Measurements from ENCODE around the gene OR1D5. TPM values are rescaled to one million over a fixed set of nuclear protein-coding genes. Genes with fewer than 3 reads are reported as not detected.

OR1D5 gene
- total RNA-seq, result not detected in 2 replicates

GRCh38 chr17:3063507-3063906 lies at the start of gene OR1D5:
OR1D5 (minus strand) TSS chr17:3063607; CDS start chr17:3063607, 0 bp downstream.

GRCh38 chr17:3104322-3104721 lies 40.9 kb upstream of the OR1D5 start, which contains the start of gene OR1D2:
OR1D2 (minus strand) TSS chr17:3104422; CDS start chr17:3092996, 11,426 bp downstream.

Other genes with a start within 250 kb of the OR1D5 start
- gene OR1D2, start 40.8 kb upstream of the OR1D5 start, total RNA-seq, result not detected in 2 replicates
- not detected in 2 replicates for gene OR1G1, start 63.9 kb upstream of the OR1D5 start, total RNA-seq
- not detected in 2 replicates for gene OR1A2, start 133.9 kb upstream of the OR1D5 start, total RNA-seq
- gene OR1A1, start 144.1 kb upstream of the OR1D5 start, total RNA-seq, result not detected in 2 replicates
- gene OR3A1, start 234.8 kb upstream of the OR1D5 start, total RNA-seq, result not detected in 2 replicates